ENCODE measurements around the gene OCRL.

Gene OCRL

DNA sequence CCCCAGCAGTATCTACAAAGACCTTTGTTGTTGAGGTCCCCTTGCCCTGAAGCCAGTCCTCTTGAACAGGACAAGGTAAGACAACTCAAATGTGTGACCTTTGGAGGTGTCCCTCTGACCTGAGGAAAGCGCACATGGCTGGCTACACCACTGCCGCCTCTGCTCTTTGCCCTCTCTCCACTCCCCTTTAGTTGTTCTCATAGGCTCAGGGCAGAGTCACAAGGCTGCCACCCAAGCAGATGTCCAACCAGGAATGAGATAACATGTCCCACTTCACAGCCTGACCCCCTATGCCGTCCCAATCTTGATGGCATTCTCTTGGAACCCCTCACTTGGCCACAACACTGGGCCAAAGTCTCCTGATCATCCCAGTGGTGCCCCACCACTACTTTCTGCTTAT, 68.4 kb downstream of the OCRL start:
- peaks cover 0 to 13% of the 10 kb centered on the region in 2 donors for H3K27me3 ChIP-seq (ENCODE audit: control insufficient read depth in 1 of 2, insufficient read depth in 2 of 2, low read length in 2 of 2)
- H3K36me3 ChIP-seq (ENCODE audit: control insufficient read depth in 2 of 2, insufficient read depth in 2 of 2, low read length in 2 of 2), result no peaks in the 10 kb centered on the region
- peaks cover 6% of the 10 kb centered on the region for H3K4me1 ChIP-seq (ENCODE audit: control insufficient read depth, insufficient read depth, low read length)
- no peak overlapping the region for H3K9ac ChIP-seq (ENCODE audit: low read length in 2 of 2)
- H3K4me3 ChIP-seq (ENCODE audit: low read length in 2 of 2), result no peak overlapping the region
- peaks cover 0 to 6% of the 10 kb centered on the region in 2 donors for H3K9me3 ChIP-seq (ENCODE audit: control insufficient read depth in 2 of 2, low read length in 2 of 2)
- H3K27ac ChIP-seq (ENCODE audit: low read length), result no peak overlapping the region

DNA sequence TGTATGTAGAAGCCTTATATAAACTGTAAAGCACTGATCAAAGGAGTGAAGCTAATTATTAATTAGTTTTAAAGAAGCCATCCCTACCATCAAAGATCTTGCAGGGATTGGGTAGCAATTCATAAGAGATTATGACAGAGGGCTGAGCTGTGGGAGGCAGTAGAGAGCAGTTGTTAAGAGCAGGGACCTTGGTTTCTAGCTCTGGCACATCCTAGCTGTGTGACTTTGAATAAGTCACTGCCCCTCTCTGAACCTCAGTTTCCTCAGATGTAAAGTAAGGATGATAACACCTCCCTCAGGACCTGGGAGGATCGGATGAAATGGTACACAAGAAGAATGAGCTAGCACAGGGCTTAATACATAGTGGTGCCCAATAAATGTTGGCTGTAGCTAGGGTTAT, 69.3 kb downstream of the OCRL start:
- Histone ChIP-seq H3K36me3 (ENCODE audit: control insufficient read depth in 2 of 2, insufficient read depth in 2 of 2, low read length in 2 of 2) (no peaks in the 10 kb centered on the region), H3K4me3 (ENCODE audit: low read length in 2 of 2) (no peak overlapping the region), H3K27me3 (ENCODE audit: control insufficient read depth in 1 of 2, insufficient read depth in 2 of 2, low read length in 2 of 2) (peaks cover 0 to 10% of the 10 kb centered on the region in 2 donors), H3K9ac (ENCODE audit: low read length in 2 of 2) (no peak overlapping the region), H3K27ac (ENCODE audit: low read length) (no peak overlapping the region), H3K4me1 (ENCODE audit: control insufficient read depth, insufficient read depth, low read length) (peaks cover 3% of the 10 kb centered on the region), H3K9me3 (ENCODE audit: control insufficient read depth in 2 of 2, low read length in 2 of 2) (peaks cover 0 to 6% of the 10 kb centered on the region in 2 donors)

DNA sequence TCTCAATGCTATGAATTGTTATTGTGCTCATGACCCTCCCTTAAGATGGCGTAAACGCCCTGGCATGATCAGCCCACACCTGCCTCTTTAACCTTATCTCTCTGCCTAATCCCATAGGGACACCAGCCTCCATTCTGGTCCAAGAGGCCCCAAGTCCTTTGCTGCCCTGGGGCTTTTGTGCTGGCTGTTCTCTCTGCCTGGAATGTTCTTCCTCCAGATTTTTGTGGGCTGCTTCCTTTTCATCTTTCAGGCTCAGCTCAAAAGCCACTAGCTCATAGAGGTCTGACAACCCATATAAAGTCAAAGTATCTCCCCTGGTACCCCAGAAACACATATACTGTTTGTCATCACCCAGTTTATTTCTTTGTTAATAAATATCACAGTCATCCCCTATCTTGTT, 72.3 kb downstream of the OCRL start:
- Histone ChIP-seq H3K9me3 (ENCODE audit: control insufficient read depth in 2 of 2, low read length in 2 of 2) (peaks cover 0 to 6% of the 10 kb centered on the region in 2 donors), H3K27ac (ENCODE audit: low read length) (no peak overlapping the region), H3K4me1 (ENCODE audit: control insufficient read depth, insufficient read depth, low read length) (no peaks in the 10 kb centered on the region), H3K36me3 (ENCODE audit: control insufficient read depth in 2 of 2, insufficient read depth in 2 of 2, low read length in 2 of 2) (no peaks in the 10 kb centered on the region), H3K27me3 (ENCODE audit: control insufficient read depth in 1 of 2, insufficient read depth in 2 of 2, low read length in 2 of 2) (peaks cover 0 to 8% of the 10 kb centered on the region in 2 donors), H3K4me3 (ENCODE audit: low read length in 2 of 2) (no peak overlapping the region), H3K9ac (ENCODE audit: low read length in 2 of 2) (no peak overlapping the region)

DNA sequence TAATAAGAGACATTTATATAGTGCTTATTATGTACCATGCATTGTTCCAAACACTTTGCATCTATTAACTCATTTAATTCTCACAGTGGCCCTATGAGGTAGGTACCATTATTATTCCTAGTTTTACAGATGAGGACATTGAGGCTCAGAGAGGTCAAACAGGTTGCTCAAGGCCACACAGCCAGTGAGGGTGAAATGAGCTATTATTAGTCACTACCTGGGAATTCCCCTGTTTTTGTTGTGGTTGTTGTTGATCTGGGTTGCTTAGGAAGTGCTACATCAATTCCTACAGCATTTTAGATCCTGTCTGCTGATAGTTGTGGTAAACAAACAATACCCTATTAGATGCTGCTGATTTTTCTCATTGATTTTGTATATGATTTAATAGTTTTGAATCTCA, 73.5 kb downstream of the OCRL start:
- no peak overlapping the region for H3K27ac ChIP-seq (ENCODE audit: low read length)
- peaks cover 0 to 6% of the 10 kb centered on the region in 2 donors for H3K9me3 ChIP-seq (ENCODE audit: control insufficient read depth in 2 of 2, low read length in 2 of 2)
- no peaks in the 10 kb centered on the region for H3K4me1 ChIP-seq (ENCODE audit: control insufficient read depth, insufficient read depth, low read length)
- no peak overlapping the region for H3K9ac ChIP-seq (ENCODE audit: low read length in 2 of 2)
- no peaks in the 10 kb centered on the region for H3K36me3 ChIP-seq (ENCODE audit: control insufficient read depth in 2 of 2, insufficient read depth in 2 of 2, low read length in 2 of 2)
- no peak overlapping the region for H3K4me3 ChIP-seq (ENCODE audit: low read length in 2 of 2)
- peaks cover 0 to 7% of the 10 kb centered on the region in 2 donors for H3K27me3 ChIP-seq (ENCODE audit: control insufficient read depth in 1 of 2, insufficient read depth in 2 of 2, low read length in 2 of 2)

DNA sequence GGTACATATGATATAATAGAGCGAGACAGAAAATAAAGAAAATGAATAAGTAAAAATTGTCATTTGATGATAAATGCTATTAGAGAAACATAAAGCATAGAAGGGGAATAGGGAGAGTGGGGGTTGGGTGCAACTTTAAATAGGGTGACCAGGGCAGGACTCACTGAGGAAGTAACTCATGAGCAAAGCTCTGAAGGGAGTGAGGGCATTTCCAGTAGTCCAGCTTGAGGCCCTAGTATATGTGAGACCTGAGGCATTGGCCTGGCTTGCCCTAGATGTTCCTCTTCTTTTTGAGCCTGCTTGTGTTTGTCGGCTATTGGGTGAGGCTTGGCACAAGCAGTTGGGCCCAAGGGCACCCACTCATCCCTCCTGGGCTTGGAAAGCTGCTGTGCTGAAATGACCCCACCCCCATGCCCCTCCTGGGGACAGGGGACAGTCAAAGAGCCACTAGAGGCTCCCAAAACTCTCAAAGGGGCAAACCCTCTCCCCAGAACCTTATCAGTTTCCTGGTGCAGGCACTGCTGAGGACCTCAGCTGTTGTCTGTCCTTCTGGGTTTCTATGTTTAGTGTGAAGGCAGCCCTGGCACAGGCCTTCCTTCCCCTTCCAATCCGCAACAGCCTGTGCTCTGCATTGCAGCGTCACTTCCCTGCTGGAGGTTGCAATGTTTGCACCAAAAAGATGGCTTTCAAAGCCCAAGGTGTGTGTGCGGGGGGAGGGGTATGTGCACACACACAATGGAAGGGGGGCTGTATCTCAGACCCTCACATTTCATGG, 74.6 kb downstream of the OCRL start:
- Histone ChIP-seq H3K9ac (ENCODE audit: low read length in 2 of 2) (no peak overlapping the region), H3K27me3 (ENCODE audit: control insufficient read depth in 1 of 2, insufficient read depth in 2 of 2, low read length in 2 of 2) (peaks cover 0 to 13% of the 10 kb centered on the region in 2 donors)

DNA sequence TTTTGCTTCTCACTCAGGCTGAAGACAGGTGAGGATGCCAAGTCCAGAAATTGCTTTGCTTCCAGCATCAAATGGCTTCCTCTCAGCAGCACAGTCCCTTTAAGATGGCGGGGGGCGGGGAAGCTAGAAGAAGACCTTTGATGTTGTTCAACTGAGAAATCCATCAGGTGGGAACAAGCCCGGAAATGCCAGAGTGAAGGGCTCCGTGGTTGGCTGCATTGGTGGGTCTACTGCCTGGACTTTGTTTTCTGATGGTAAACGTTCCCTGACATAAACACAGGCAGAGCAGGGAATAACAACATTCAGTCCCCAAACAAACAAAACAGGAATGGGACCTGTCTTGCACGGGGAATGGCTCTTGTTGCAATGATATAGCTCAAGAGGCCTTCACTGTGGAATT, 77.4 kb downstream of the OCRL start:
- Histone ChIP-seq H3K4me1 (ENCODE audit: control insufficient read depth, insufficient read depth, low read length) (no peaks in the 10 kb centered on the region), H3K27ac (ENCODE audit: low read length) (no peak overlapping the region), H3K9me3 (ENCODE audit: control insufficient read depth in 2 of 2, low read length in 2 of 2) (no peaks in the 10 kb centered on the region), H3K9ac (ENCODE audit: low read length in 2 of 2) (no peak overlapping the region), H3K27me3 (ENCODE audit: control insufficient read depth in 1 of 2, insufficient read depth in 2 of 2, low read length in 2 of 2) (peaks cover 0 to 12% of the 10 kb centered on the region in 2 donors), H3K36me3 (ENCODE audit: control insufficient read depth in 2 of 2, insufficient read depth in 2 of 2, low read length in 2 of 2) (no peaks in the 10 kb centered on the region), H3K4me3 (ENCODE audit: low read length in 2 of 2) (no peak overlapping the region)

More for the DNA sequence above, 74.6 kb downstream of the OCRL start:
- H3K4me3 ChIP-seq (ENCODE audit: low read length in 2 of 2), result no peak overlapping the region
- H3K27ac ChIP-seq (ENCODE audit: low read length), result no peak overlapping the region
- H3K36me3 ChIP-seq (ENCODE audit: control insufficient read depth in 2 of 2, insufficient read depth in 2 of 2, low read length in 2 of 2), result no peaks in the 10 kb centered on the region
- H3K4me1 ChIP-seq (ENCODE audit: control insufficient read depth, insufficient read depth, low read length), result no peaks in the 10 kb centered on the region
- peaks cover 0 to 6% of the 10 kb centered on the region in 2 donors for H3K9me3 ChIP-seq (ENCODE audit: control insufficient read depth in 2 of 2, low read length in 2 of 2)

DNA sequence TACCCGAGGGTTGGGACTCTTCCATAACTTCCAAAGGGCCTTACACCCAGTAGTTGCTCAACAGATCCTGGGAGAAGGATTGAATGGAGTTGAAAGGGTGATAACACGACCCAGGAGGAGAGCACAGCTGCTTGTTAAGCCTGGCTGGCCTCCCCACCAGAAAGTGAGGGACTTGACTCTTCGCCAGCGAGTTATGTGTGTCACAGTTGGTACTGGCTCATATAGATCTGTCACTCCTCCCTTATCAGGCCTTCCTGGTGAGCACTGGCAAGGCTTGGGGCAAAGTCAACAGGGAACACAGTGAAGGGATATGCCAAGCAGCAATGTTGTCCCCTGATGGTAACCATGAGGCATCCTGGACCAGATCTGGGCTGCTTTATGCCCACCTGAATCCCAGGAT, 78.9 kb downstream of the OCRL start:
- H3K36me3 ChIP-seq (ENCODE audit: control insufficient read depth in 2 of 2, insufficient read depth in 2 of 2, low read length in 2 of 2), result no peaks in the 10 kb centered on the region
- no peaks in the 10 kb centered on the region for H3K9me3 ChIP-seq (ENCODE audit: control insufficient read depth in 2 of 2, low read length in 2 of 2)
- peaks cover 0 to 16% of the 10 kb centered on the region in 2 donors for H3K27me3 ChIP-seq (ENCODE audit: control insufficient read depth in 1 of 2, insufficient read depth in 2 of 2, low read length in 2 of 2)
- H3K4me3 ChIP-seq (ENCODE audit: low read length in 2 of 2), result no peak overlapping the region
- no peak overlapping the region for H3K9ac ChIP-seq (ENCODE audit: low read length in 2 of 2)
- no peaks in the 10 kb centered on the region for H3K4me1 ChIP-seq (ENCODE audit: control insufficient read depth, insufficient read depth, low read length)
- H3K27ac ChIP-seq (ENCODE audit: low read length), result no peak overlapping the region

DNA sequence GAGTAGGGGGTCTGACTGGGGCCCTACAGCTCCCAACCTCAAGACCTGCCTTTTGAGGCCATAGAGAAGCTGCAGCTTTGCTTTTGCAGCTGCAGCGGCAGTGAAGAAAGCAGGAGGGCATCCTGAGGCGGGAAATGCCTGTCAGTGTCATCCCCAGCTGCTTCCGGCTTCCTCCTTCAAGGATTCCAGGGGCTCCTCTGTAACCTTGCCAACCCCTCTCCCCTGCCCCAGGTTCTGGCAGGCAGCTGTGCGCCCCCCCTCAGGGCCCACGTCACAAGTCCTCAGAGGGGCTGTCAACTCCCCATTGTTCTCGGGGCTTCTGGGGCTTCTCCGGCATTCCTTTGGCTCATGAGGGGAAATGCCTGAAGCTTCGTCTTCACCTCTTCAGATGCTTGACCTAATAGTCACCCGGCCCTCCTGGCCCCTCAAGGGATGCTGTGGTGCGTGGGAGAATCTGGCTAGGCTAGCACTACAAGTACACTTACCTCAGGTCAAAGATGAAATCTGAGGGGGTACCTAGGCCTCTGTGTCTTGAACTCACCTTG, 82.8 kb downstream of the OCRL start:
- Histone ChIP-seq H3K9me3 (ENCODE audit: control insufficient read depth in 2 of 2, low read length in 2 of 2) (no peaks in the 10 kb centered on the region), H3K9ac (ENCODE audit: low read length in 2 of 2) (no peak overlapping the region), H3K27ac (ENCODE audit: low read length) (no peak overlapping the region)

DNA sequence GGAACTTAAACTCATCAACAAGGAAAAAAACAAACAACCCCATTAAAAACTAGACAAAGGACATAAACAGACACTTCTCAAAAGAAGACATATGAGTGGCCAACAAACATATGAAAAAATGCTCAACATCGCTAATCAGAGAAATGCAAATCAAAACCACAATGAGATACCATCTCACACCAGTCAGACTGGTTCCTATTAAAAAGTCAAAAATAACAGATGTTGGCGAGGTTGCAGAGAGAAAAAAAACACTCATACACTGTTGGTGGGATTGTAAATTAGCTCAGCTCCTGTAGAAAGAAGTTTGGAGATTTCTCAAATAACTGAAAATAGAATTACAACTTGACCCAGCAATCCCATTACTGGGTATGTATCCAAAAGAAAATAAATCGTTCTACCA, 86.0 kb downstream of the OCRL start:
- H3K9ac ChIP-seq (ENCODE audit: low read length in 2 of 2), result no peak overlapping the region
- no peak overlapping the region for H3K4me3 ChIP-seq (ENCODE audit: low read length in 2 of 2)
- no peaks in the 10 kb centered on the region for H3K9me3 ChIP-seq (ENCODE audit: control insufficient read depth in 2 of 2, low read length in 2 of 2)
- no peaks in the 10 kb centered on the region for H3K4me1 ChIP-seq (ENCODE audit: control insufficient read depth, insufficient read depth, low read length)
- no peak overlapping the region for H3K27ac ChIP-seq (ENCODE audit: low read length)
- peaks cover 0 to 4% of the 10 kb centered on the region in 2 donors for H3K27me3 ChIP-seq (ENCODE audit: control insufficient read depth in 1 of 2, insufficient read depth in 2 of 2, low read length in 2 of 2)
- no peaks in the 10 kb centered on the region for H3K36me3 ChIP-seq (ENCODE audit: control insufficient read depth in 2 of 2, insufficient read depth in 2 of 2, low read length in 2 of 2)

More for the DNA sequence above, 82.8 kb downstream of the OCRL start:
- H3K36me3 ChIP-seq (ENCODE audit: control insufficient read depth in 2 of 2, insufficient read depth in 2 of 2, low read length in 2 of 2), result no peaks in the 10 kb centered on the region
- no peak overlapping the region for H3K4me3 ChIP-seq (ENCODE audit: low read length in 2 of 2)
- no peaks in the 10 kb centered on the region for H3K4me1 ChIP-seq (ENCODE audit: control insufficient read depth, insufficient read depth, low read length)
- peaks cover 0 to 10% of the 10 kb centered on the region in 2 donors for H3K27me3 ChIP-seq (ENCODE audit: control insufficient read depth in 1 of 2, insufficient read depth in 2 of 2, low read length in 2 of 2)

DNA sequence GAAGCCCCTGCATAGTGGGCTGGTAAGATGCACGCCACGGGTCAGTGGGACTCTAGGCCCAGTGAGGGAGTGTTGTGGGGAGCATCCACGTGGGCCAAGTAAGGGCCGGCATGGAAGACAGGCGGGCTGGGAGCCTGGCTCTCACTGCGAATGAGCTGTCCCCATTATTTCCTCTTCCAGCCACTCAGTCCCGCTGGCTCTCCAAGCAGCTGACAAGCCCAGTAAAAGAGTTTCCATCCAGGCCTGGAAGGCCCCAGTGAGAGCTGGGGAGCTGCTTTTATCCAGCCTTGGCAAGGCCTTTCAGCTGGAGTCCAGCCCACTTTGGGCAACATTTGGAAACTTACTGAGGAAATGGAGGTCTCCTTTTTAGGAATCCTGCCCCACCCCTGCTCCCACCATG, 89.8 kb downstream of the OCRL start:
- H3K9me3 ChIP-seq (ENCODE audit: control insufficient read depth in 2 of 2, low read length in 2 of 2), result no peaks in the 10 kb centered on the region
- H3K27me3 ChIP-seq (ENCODE audit: control insufficient read depth in 1 of 2, insufficient read depth in 2 of 2, low read length in 2 of 2), result peaks cover 0 to 3% of the 10 kb centered on the region in 2 donors
- no peaks in the 10 kb centered on the region for H3K4me1 ChIP-seq (ENCODE audit: control insufficient read depth, insufficient read depth, low read length)
- H3K4me3 ChIP-seq (ENCODE audit: low read length in 2 of 2), result no peak overlapping the region
- no peak overlapping the region for H3K27ac ChIP-seq (ENCODE audit: low read length)
- H3K36me3 ChIP-seq (ENCODE audit: control insufficient read depth in 2 of 2, insufficient read depth in 2 of 2, low read length in 2 of 2), result no peaks in the 10 kb centered on the region
- no peak overlapping the region for H3K9ac ChIP-seq (ENCODE audit: low read length in 2 of 2)

DNA sequence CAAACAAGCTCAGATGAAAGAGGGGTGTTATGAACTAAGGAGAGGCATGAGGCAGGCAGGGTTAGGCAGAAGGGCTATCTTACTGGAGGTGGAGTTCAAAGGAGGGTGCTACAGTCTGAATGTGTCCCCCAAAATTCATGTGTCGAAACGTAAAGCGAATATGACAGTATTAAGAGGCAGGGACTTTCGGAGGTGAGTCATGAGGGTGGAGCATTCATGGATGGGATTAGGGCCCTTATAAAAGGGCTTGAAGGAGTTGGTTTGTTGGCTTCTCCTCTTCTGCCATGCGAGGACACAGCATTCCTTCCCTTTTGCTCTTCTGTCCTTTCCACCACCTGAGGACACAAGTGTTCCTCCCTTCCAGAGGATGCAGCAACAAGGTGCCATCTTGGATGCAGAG, 91.8 kb downstream of the OCRL start:
- Histone ChIP-seq H3K9me3 (ENCODE audit: control insufficient read depth in 2 of 2, low read length in 2 of 2) (no peaks in the 10 kb centered on the region), H3K27ac (ENCODE audit: low read length) (no peak overlapping the region), H3K4me3 (ENCODE audit: low read length in 2 of 2) (no peak overlapping the region), H3K36me3 (ENCODE audit: control insufficient read depth in 2 of 2, insufficient read depth in 2 of 2, low read length in 2 of 2) (no peaks in the 10 kb centered on the region), H3K9ac (ENCODE audit: low read length in 2 of 2) (no peak overlapping the region), H3K27me3 (ENCODE audit: control insufficient read depth in 1 of 2, insufficient read depth in 2 of 2, low read length in 2 of 2) (peaks cover 0 to 3% of the 10 kb centered on the region in 2 donors), H3K4me1 (ENCODE audit: control insufficient read depth, insufficient read depth, low read length) (no peaks in the 10 kb centered on the region)
